ENCODE data around the gene WDPCP.
"Not testable (repeated sequence)": the region's sequence is repeated elsewhere in the genome, so short reads cannot be mapped to it uniquely, and the experiment has no call there.

The WDPCP gene

DNA sequence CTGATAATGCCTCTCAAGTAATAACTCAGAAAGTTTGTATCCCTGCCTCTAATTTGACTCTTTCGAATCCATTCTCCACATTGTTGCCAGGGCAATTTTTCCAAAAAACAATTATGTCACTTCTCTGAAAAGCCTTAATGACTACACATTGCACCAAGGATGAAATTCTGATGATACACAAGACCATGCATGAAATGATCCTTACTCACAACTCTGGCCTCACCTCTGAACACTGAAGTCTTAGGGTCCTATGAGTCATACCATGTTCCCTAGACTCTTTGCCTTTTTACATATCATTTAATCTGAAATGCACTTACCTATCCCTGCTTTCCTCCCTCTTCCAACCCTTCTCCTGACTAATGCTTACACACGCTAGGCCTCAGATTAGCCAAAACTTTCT lies 51.0 kb downstream of the WDPCP start:
- no peak for DNase-seq

DNA sequence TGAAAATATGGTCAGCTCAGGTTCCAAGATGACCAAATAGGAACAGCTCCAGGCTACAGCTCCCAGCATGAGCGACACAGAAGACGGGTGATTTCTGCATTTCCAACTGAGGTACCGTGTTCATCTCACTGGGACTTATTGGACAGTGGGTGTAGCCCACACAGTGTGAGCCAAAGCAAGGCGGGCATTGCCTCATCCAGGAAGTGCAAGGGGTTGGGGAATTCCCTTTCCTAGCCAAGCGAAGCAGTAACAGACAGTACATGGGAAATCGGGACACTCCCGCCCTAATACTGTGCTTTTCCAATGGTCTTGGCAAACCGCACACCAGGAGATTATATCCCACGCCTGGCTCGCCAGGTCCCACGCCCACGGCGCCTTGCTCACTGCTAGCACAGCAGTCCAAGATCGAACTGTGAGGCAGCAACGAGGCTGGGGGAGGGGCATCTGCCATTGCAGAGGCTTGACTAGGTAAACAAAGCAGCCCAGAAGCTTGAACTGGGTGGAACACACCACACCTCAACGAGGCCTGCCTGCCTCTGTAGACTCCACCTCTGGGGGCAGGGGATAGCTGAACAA lies 57.5 kb downstream of the WDPCP start:
- DNase-seq, result no peak

DNA sequence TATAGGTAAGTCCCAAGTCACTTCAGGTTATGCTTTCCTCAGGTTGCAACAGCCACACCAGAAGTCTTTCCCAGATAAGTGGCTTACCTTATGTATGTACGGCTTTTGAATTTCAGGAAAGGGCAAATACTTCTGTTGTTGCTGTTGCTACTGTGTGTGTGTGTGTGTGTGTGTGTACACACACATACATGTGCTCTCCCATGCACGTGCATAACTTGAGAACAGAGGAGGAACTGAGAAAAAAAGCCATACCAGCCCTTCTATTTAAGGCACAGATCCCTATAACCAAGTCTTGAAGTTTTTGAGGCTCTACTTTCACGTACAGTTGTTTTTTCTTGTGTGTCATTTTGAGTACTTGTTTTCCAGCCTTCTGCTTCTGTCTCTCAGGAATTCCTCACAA lies 62.4 kb downstream of the WDPCP start:
- DNase-seq, result no peak

DNA sequence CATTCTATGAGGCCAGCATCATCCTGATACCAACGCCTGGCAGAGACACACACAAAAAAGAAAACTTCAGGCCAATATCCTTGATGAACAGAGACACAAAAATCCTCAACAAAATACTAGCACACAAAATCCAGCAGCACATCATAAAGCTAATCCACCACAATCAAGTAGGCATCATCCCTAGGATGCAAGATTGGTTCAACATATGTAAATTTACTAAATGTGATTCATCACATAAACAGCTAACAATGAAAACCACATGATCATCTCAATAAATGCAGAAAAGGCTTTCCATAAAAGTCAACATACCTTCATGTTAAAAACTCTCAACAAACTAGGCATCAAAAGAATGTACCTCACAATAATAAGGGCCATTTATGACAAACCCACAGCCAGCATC lies 65.3 kb downstream of the WDPCP start:
- no peak for DNase-seq

DNA sequence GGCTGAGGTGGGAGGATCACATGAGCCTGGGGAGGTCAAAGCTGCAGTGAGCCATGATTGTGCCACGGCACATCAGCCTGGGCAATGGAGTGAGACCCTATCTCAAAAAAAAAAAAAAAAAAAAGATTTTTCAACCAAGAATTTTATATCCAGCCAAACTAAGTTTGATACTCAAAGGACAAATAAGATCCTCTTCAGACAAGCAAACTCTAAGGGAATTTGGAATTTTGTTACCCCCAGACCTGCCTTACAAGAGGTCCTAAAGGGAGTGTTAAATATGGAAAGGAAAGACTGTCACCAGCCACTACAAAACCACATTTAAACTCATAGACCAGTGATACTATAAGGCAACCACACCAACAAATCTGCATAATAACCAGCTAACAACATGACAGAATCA lies 67.5 kb downstream of the WDPCP start:
- DNase-seq, result no peak

DNA sequence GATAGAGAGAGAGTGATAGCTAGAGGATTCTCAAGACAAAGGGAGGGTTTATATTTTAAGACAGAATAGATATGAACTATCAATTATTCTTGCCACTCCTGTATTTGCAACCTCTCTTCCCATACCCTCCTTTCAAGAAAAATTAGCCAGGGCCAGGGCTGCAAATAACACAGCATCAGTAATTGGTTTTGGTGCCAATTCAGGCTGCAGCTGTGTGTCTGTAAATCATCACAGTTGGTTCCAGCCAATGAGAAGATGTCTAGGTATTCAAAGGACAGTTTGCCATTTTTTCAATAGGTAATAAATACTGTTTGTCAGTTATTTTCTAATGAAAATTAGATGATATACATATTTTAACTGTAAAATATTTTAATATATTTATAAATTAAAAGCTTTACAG lies 73.5 kb downstream of the WDPCP start:
- DNase-seq, result no peak

DNA sequence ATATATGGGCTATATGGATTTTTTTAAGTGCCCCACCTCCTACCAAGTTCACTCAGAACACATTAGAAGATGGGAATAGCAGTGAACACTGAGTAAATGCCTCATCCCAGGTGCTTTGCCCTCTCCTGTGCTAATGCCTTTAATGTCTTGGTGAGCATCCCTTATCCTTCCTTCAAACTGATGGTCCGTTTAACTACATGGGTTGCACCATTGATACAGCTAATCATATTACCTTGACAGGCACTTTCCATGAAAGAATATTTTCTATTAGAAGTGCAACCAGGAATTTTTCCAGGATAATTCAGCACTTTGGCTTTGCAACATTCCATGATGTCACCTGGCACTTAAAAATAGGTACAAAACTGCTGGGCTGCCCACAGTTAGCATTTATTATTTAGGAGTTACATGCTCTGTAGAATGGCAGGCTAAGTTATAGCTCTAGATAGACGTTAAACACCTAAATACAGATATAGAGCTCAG lies 74.0 kb downstream of the WDPCP start:
- DNase-seq, result no peak

DNA sequence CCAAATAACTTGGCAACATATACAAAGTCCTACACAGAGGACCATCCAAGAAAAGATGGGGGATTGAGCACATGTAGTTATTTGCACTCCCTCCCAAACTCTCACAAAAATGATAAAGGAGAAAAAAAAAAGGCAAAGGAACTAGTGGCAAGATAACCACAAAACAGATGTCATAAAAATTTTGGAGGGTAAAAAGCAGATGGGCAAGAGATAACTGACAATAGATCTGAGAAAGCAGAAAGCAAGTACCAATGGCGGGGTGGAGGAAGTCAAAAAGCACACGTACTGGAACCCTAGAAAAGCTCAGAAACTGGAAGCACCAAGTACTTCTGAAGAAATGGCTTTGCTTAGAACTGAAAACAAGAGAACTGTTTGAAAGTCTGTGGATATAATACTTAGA lies 82.0 kb downstream of the WDPCP start:
- no peak for DNase-seq

DNA sequence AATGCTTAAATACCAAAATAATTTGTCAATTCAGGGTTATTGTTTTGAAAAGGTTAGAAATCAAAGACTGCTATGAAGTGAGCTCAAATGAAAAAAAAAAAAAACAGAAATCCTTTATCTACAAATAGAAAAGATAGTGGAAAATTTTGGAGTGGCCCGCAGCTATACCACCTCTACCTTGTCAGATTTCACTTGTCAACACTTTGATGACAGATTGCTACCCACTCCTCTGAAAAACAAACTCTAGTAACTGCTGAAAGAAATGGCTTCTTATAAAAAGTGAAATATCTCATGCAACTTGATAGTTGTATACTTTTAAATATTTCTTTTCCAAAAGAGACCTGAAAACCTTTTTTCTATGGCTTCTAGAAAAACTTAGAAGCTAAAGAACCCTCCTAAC lies 84.5 kb downstream of the WDPCP start:
- DNase-seq, result no peak

DNA sequence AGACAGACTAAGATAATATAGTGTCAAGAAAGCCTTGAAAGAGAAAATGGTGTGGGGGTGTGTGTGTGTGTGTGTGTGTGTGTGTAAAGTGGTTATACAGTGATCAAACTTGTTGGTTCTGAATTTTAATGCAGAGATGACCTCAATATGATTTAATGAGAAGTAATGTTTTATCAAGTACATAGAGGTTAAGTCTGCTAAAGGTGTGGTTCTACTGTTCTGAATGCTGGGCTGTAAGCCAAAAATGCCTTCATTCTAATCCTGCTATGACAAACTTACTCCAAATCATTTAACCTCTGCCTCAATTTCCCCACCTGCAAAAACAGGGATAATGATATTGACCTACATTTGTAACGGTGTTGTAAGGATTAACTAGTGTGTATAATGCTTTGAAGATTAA lies 87.9 kb downstream of the WDPCP start:
- no peak for DNase-seq

DNA sequence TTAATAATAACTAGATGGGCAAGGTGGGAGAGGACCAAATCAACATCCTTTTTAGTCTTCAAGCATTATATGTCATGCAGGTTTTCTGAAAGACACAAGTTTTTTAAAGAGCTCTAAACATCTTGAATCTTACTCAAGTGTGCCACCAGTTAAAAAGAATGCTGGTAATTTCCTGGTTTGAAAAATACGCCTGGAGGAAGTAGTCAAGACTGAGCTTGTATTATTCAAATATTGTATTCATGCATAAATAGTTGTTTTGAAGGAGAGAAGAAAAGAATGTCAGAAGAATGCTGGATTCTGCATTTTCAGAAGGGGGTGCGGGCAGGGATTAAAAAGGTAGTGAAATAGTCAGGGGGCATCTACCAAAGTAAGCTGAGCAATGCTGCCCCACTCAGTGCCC lies 90.7 kb downstream of the WDPCP start:
- DNase-seq, result no peak

DNA sequence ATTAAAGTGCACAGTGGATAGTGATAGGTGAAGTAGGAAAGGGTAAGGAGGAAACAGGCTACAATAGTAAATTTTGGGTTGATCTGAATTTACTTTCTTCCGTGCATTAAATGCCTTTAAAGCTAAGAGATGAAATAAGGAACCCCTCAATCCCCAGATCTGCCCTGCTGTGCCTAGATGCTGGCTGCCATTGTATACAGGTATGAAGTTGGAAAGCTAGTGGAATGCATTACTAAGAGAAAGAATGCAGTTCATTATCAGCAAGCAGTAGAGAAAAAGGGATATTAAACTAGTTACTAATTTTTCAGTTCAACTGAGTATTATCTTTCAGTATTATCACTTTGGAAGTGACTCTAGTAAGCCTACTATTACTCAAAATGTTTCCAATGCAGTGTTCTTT lies 93.3 kb downstream of the WDPCP start:
- no peak for DNase-seq

DNA sequence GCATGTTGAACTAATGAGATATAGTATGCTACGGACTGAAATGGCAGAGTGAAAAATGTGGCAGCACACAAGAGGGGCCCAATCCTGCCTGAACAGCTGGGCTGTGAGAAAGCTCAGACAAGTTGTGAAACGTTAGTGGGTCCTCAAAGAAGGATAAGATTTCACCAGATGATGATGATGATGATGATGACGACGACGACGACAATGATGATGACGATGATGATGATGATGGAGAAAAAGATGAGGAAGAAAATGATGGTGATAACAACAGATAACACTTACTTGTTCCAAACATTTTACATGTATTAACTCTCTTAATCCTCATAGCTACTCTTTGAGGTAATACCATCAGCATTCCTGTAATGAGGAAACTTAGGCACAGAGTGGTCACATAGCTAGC lies 94.2 kb downstream of the WDPCP start:
- no peak for DNase-seq

DNA sequence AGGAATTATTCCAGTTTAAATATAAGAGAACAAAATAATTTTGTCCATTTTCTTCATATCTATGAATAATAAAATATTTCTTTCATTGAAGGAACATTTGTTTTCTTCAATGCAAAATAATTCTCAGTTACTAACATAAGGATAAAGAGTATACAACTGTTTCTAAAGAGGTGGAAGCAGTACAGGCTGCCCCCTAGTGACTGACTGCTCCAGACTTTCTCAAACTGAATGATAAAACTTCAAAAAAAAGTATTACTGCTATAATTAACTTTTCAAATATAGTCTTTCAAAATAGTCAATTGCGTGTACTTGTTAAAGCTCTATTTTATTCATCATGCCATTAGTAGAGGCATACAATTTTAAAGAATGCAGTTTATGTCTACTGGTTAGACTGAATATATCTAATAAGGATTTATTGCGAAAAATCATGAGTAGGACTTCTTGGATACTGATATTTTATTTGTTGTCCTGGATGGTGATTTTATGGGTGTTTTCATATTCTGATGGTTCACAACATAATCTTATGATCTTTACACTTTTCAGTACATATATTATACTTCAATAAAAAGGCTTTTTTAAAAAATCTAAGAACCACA lies 100.1 kb downstream of the WDPCP start:
- DNase-seq, result no peak

DNA sequence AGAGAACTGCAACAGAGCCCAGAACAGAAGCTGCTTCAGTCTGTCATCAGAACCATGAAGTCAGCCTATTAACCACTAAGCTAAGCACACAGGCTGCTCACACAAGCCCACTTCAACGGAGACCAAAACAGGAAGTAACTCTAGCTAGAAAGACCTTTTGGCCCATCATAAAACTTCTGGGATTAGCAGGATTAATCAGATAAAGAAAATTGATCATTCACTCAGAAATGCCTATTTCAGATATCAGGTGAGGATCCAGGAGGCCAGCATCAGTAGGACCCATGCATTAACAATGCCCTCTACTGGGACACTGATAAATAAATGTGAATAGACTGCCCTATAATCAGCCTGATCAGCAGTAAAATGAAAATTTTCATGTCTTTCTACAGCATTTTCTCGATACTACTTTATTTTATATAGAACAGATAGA lies 101.4 kb downstream of the WDPCP start:
- DNase-seq, result no peak

DNA sequence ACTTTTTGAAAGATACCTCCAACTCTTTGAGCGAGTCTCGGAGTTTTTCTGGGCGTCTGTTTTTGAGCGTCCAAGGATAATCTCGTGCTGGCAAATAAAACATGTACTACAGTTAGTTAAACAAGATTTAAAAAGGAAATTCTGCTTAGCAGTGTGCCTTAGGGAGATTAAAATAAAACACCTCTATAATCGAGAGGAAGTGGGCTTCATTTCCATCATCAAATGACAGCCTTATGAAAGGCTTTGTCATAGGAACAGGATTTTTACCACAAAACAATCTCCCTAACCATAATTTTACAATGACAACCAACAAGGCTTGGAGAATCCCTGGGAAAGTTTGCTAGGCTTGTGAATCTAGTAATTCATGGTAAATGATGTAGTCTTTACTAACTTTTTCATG lies 103.4 kb downstream of the WDPCP start:
- DNase-seq, result no peak

DNA sequence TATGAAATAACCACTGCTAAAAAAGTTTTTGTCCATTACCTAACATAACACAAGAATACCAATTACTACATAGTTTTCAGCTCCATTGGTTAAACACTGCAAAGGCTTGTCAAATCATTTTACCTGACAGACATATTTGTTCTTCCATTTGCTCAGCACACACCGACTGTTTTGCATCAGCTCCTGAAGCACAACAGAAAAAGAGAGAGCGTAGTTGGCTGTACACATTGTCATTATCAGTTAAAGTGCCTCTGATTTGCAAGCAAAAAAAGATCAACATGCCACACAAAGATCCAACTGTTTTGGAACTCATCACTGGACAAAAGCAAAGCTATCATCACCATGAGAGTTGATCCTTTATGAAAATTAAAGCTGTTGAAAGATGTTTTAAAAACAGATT lies 103.8 kb downstream of the WDPCP start:
- DNase-seq, result peak; percentile 83

DNA sequence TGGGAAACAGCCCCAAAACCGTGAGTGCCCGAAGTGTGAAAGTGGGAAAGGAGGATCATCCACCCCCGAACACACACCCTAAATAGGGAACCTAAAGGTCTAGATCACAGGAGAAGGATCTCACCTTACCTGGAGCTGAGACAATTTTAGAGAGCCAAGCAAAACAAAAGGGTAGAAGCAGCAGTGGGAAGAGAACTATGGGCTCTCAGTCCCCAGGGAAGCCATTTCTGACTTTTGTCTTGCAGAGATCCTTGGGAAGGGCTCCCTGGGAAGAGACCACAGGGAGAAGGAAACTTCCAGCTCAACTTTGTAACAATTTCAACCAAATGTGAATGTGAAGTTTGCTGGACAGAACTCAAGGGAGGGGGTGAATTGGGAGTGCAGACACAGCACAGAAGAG lies 110.6 kb downstream of the WDPCP start:
- DNase-seq, result no peak

DNA sequence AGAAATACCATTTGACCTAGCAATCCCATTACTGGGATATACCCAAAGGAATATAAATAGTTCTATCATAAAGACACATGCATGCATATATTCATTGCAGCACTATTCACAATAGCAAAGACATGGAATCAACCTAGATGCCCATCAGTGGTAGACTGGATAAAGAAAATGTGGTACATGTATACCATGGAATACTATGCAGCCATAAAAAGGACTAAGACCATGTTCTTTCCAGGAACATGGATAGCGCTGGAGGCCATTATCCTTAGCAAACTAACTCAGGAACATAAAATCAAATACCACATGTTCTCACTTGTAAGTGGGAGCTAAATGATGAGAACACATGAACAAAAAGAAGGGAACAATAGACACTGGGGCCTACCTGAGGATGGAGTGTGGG lies 119.0 kb downstream of the WDPCP start:
- DNase-seq, result not testable (repeated sequence)

DNA sequence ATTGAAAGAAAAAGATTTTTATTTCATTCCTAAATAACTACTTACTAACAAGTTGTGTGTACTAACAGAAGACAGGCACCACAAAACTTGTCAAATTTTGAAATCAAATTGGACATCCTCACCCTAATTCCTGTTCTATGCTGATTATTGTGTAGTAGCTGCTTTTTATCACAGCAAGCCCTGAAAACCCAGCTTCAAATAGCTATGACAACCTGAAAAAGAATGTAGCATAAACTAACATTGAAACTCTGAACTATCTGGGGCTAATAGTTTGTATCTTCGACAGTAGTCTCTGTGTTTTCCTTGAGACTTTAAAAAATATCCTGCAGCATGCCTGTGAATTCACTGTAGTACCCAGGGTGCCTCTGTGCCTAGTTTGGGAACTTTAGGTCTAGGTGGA lies 122.6 kb downstream of the WDPCP start:
- no peak for DNase-seq

DNA sequence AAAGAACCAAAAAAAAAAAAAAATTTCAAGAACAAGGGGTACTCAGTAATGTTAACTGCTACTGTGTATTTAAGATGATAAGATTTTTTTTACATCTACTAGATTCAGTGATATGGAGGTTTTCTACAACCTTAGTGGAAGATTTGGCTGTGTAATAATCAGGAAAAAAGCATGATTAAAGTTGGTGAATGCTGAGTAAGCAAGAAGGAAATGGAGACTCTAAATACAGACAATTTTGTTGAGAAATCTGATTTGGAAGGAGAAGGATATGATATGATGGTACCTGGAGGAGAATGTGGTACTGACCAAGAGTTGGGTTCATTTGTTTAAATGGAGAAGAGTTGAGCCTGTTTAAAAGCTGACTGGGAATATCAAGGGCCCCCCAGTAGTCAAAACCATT lies 125.1 kb downstream of the WDPCP start:
- DNase-seq, result no peak

DNA sequence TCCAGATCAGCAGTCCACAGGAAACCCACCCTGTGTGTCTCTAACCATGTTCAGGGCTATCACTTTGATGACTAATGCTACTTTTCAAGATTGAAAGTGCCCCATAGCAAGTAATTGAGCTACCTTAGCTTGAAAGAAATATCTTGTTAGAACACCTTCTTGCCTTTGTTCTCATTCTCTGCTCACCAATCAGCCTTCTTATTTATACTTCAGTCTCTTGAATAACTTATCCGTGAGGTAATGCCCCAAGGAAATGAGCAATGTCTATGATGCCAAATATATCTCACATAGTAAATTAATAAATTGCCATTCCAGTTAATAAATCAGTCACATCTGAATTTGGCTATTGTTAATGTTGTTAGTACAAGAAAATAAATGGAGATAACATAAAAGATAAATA lies 141.6 kb downstream of the WDPCP start:
- no peak for DNase-seq

DNA sequence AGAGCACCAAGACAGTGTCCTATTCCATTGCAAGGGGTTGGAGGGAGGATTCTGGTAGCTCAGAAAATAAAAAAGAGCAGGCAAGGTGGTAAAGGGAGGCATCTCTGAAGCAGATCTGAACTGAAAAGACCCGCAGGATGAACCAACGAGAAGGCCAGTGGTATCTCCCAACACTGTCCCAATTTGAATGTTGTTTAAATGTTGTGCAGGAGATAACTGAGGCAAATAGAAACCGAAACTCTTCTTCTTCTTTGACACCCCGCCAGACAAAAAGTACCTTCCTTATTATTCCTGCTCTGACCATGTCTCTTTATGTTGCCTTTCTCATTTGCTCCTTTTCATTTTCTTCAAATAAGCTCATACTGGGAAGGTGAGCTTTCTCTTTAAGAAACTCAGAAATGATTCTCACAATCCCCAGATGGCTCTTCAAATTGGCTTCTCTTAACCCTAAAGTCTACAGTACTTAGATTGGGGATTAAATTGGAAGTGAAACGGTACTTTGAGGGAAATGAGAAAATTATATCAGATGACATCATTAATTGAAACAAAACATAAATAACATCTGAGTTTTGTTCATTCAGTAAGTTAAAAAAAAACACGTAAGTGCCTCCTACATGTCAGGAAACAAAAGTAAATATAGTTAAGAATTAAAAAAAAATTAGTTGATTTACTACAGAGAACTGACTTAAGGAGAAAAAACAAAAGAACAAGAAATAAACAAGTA lies 143.6 kb downstream of the WDPCP start:
- DNase-seq, result no peak

DNA sequence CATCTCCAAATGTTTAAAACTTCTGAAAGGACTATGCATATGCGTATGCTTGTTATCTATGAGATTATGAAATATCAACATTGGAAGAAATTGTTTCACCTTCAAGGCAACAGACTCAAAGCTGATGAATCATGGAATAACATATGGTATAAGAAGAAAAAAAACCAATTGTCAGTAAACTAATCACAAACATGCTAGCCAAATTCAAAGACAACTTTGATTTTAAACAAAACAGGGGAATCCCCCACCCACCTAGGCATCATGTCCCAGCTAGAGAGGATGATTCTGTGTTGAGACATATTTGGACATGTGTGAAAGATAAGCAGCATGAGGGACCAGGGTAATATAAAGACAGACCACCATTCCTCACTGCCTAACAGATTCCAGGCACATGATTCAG lies 147.7 kb downstream of the WDPCP start:
- no peak for DNase-seq

DNA sequence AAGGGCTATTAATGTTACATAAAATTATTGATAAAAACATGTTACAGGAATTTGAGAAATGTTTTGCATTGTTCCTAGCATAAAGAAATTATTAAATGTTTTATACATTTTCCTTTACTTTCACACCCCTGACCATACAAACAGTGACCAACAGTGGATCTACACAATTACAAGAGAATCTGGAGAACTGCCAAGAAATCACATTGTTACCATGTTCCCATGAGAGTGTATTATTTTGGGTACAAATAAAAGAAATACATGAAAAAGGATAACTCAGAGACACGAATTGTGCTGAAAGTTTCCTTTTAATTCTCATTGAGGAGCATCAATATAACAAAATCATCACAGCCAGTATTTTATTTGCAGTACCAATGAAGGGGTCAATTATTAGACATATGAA lies 150.1 kb downstream of the WDPCP start:
- DNase-seq, result no peak
